Activated T-cell treated with anti-CD3 and anti-CD28 coated beads for 4 hours (primary cell): Measurements from ENCODE around the gene ATF6.

ENCODE experiments used
- DNase-seq: peaks from one replicate; pipeline ENCODE4 v3.0.0-alpha.2; 2020

The ATF6 gene

DNA sequence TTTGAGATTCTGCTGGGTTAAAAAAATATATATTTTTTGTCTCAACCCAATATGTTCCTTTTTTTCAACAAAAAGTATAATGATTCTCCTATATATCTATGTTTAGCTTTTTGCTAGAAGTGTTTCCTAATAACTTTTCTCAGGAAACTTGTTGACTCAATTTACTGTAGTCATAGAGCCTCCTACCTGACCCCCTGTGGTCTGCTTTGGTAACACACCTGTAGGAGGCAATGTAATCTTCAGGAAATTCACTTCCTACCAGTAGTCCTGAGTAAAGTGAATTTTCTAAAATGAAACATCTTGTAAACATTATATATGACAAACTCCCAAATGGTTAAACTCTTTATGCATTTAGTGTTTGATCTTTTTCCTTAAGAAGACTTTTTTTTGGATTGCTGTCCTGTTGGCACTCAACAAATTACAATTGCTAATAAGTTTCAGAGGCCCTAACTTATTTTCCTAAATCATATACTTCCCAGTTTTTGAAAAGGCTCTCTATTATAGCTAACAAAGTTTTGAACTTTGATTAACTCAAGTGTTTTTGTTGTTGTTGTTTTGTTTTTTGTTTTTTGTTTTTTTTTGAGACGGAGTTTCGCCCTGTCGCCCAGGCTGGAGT lies 139.3 kb downstream of the ATF6 start:
- no peak for DNase-seq

DNA sequence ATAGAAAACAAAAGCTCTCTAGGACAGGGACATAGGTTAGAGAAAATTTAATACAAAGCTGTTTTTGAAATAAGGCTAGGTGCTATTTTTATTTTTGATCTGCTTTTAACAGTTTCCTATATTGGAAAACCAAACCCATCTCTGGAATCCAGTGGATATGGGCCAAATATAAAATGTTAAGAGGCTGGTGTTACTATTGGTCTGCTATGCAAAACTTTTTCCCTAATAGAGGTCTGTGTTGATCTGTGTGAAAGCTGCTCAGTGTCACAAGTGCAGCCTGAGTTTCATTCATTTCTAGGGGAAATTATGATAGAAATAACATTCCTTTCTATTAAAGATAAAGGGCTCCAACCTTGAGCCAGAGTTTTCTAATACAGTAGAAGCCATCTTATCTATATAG lies 141.1 kb downstream of the ATF6 start:
- no peak for DNase-seq

DNA sequence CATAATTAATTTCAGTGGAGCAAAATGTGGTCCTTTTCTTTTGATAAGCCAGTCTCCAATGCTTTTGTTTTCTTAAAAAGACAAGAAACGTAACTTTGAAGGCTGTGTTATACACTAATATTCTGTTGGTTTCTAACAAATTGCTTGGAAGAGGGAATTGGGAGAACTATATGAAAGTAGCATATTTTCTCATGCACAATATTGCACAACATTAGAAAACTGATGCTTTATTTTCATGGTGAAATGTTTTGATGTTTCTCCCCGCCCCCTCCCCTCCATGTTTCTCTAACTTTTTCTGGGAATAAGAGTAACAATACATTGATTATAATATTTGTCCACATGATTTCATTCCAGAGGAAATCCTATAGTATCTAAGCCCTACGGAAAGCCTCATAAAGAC lies 142.1 kb downstream of the ATF6 start:
- DNase-seq = no peak

- no peak for DNase-seq
Observed at GRCh38 chr1:161910604-161911003, 144.5 kb downstream of the ATF6 start.

DNA sequence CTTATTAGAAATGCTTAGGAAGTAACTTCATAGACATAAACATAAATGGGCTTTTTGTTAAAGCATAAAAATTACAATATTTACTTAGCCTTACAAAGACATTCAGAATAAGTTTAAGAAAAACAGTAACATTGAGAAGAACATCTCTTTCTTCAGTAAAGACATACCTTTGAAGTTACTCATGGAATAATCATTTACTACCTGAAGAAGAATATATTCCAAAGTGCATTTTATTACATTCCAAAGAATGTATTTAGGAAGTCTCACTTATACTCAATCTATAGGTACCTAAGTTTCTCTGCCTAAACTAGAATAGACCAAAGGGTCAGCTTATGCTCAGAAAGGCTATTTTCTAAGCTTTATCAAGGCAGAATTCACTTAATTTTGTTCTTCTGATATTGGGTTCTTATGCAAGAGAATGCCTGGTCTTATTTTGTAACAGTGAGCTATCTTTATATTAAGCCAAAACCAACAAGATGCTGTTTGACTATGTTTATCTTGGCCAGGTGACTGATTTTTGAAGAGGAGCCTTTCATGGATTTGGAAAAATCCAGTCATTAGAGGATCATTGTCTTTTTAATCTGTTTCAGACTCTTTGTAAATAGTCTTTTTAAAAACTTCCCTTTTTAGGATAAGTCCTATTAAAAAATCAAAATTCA lies 147.5 kb downstream of the ATF6 start:
- no peak for DNase-seq

DNA sequence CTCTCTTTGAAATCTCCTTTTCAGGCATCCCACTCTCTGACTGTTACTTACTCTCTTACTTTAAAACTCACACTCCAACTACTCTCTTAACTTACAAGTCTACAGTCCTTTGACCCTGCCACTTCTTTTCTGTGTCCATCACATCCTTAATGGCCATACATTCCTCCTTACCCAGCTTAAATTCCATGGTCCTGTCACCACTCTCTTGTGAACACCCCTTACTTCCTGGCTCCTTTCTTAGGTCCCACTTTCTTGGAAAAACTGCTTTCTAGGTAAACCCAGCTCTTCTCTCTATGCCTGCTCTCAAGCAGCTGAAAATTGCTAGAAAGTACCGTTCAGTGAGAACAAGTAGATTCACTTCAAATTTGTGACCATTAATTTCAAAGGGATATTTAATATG lies 148.5 kb downstream of the ATF6 start:
- no peak for DNase-seq

DNA sequence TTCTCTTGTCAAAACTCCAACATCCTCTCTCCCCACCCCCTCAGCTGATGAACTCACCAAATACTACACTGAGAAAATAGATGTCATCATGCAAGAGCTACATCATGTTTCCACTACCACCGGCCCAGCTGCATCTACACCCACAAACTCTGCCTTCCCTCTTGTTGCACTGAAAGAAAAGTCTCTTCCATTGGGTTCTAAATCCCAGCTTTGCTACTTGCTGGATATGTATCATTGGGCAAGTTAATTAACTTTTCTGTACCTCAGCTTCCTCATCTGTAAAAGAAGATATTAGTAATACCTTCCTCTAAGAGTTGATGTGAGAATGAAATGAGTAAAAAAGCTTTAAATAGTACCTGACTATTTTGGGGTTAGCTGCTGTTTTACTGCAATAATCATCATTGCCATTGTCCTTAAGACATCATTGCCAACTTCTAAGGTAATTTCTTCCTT lies 149.0 kb downstream of the ATF6 start:
- peak; percentile 4 for DNase-seq

DNA sequence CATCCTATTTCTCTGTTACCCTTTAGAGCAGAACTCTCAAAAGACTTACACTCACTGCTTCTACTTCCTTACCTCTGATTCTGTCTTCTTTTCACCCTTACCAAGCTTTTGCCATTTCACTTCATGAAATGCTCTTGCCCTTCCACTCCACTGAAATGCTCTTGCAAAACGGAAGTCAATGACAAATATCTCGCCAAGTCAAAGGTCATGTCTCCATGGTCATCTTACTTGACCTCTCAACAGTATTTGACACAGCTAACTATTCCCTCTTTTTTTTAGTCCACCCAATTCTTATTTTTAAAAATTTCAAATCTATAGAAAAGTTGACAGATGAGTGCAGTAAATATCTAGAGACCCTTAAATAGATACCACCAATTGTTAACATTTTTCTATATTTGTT lies 149.9 kb downstream of the ATF6 start:
- no peak for DNase-seq

- no peak for DNase-seq
Observed at GRCh38 chr1:161919229-161919628, 153.1 kb downstream of the ATF6 start.

- no peak for DNase-seq
Observed at GRCh38 chr1:161921491-161921890, 155.4 kb downstream of the ATF6 start.

- no peak for DNase-seq
Observed at GRCh38 chr1:161921990-161922389, 155.9 kb downstream of the ATF6 start.

GRCh38 chr1:161928056-161928455 lies 161.9 kb downstream of the ATF6 start:
- DNase-seq = no peak

DNA sequence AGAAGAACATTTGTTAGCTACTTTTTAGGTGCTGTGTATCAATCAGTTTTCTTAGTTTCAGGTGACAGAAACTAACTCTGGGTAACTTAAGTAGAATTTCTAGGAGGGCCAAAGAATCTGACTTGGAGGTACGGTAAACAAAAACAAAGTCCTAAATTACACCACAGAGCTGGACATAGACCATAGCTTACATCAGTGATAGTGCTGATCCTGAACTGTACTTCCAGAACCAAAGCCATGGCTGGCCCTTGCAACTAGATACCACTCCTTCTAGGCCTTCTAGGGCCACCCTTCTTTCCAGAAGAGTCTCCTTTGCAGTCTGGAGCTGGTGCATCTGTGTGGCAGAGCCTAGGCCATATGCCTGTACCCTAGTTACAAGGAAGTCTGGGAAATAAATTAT lies 163.0 kb downstream of the ATF6 start:
- no peak for DNase-seq

DNA sequence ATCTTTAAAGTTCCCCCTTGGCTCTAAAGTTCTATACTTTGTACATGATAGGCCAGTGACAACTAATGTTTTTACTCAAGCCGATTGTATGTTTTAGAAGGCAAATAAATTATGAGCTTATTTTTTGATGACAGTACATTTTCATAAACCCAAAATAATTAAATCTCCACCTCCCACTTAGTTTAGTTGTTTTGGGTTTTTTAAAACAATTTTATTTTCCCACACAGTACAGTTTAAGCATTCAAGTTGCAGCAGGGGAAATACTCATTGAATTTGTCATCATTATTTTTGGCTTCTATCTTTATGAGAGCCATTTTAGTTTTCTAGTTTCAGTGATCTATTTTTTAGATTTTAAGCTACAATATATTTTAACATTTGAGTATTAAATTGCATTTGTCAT lies 163.9 kb downstream of the ATF6 start:
- DNase-seq = no peak

DNA sequence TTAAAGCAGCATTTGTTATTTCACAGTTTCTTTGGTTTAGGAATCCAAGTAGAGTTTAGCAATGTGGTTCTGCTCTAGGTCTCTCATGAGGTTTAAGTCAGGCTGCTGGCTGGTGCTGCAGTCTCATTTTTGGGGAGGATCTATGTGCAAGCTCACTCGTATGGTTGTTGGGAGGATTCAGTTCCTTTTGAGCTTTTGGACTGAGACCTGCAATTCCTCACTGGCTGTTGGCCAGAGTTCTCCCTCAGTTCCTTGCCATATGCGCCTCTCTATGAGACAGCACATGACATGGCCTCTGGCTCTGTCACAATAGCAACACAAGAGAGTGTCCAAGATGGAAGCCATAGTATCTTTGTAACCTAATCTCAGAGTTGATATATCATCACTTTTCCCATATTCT lies 166.5 kb downstream of the ATF6 start:
- DNase-seq = no peak

- no peak for DNase-seq
Observed at GRCh38 chr1:161933592-161934588, 167.8 kb downstream of the ATF6 start.

GRCh38 chr1:161935264-161935663 lies 169.1 kb downstream of the ATF6 start:
- no peak for DNase-seq

DNA sequence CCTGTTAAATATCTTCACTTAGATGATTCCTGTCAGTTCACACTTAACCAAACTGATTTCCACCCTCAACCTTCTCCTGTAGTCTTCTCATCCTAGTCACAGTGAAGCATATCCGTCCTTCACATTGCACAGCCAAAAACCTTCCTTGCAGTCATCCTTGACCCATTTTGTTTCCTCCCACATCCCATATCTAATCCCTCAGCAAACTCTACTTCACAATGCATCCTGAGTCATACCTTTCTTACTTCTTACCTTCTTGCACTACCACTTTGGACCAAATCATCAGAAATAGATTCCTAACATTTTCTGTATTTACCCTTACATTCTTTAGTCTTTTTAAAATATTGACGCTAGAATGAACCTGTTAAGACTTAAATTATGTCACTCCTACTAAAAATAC lies 170.7 kb downstream of the ATF6 start:
- DNase-seq = no peak

DNA sequence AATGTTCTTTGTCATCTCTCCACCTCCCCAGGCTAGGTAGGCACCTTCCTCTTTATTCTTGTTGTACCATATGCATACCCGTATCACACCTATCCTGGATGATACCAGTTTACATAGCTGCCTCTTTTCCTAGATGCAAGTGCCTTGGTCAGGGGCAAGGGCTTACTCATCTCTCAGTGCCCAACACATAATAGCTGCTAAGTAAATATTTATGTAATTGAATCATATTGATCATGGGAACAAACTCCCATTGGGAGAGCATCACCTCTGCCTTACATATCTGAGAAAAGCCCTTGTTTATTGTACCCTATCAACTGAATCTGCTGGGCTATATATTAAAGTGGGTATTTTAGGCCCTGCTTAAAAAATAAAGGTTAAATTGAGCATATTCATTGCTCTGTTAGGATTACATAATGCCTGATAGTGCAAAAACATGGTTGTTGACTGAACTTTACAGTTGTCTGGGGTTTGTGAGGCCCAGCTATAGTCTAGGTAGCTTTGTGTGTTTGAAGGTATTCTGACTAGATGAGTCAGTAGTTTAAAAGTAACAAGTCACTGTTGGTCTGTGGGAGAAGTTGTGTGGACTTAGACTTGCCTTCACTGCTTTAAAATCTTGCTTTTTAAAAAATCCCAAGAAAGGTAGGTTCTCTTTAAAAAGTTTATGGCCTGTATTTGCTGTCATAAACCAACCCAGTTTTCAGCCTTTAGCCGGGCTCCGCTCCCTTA lies 174.9 kb downstream of the ATF6 start:
- no peak for DNase-seq

- no peak for DNase-seq
Observed at GRCh38 chr1:161941726-161942436, 175.8 kb downstream of the ATF6 start.

- no peak for DNase-seq
Observed at GRCh38 chr1:161943737-161944136, 177.6 kb downstream of the ATF6 start.

DNA sequence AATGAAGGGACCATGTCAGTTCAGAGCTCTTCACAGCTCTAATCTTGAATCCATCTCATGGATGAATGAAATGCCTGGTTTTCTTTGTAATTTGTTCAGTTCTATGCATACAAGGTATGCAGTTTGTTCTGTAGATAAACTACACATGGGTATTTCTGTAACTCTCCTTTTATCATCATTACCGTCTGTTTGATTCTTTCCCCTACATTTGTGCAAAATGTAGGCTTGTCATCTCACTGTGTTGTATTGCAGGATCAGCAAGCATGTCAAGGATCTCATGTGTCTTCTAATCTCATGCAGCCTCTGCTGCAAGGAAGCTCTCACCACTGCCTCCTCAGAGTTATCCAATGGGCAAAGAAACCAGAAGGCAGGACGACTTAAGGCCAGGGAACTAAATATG lies 178.3 kb downstream of the ATF6 start:
- no peak for DNase-seq
